Sigmoid colon (tissue), 4 donors: Measurements from ENCODE around the gene SLC36A4.

Experiments
- POLR2AphosphoS5 ChIP-seq, 4 donors: sonication (generic); formaldehyde crosslinking; IDR thresholded peaks; one replicate each; pipeline ENCODE4 v1.6.1; 2017; ENCODE audit warnings: antibody characterized with exemption in 4 of 4
- TF ChIP-seq, protein P1 (sequence below), 4 experiments: fragments of 450-650 bp in 3 of 4; fragments of 200-600 bp in 1 of 4; IDR thresholded peaks; one replicate each; pipeline ENCODE4 v1.5.1; 2016 to 2019; ENCODE audit warnings: antibody characterized with exemption in 4 of 4, mild to moderate bottlenecking in 3 of 4, moderate library complexity in 2 of 4

- TF ChIP-seq, protein P1, sequence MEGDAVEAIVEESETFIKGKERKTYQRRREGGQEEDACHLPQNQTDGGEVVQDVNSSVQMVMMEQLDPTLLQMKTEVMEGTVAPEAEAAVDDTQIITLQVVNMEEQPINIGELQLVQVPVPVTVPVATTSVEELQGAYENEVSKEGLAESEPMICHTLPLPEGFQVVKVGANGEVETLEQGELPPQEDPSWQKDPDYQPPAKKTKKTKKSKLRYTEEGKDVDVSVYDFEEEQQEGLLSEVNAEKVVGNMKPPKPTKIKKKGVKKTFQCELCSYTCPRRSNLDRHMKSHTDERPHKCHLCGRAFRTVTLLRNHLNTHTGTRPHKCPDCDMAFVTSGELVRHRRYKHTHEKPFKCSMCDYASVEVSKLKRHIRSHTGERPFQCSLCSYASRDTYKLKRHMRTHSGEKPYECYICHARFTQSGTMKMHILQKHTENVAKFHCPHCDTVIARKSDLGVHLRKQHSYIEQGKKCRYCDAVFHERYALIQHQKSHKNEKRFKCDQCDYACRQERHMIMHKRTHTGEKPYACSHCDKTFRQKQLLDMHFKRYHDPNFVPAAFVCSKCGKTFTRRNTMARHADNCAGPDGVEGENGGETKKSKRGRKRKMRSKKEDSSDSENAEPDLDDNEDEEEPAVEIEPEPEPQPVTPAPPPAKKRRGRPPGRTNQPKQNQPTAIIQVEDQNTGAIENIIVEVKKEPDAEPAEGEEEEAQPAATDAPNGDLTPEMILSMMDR (IDR thresholded peaks at IDR 0.05) = no peak
- TF ChIP-seq POLR2AphosphoS5 (IDR thresholded peaks at IDR 0.05) = no peak
Measured at GRCh38 chr11:93117565-93117964, 80.2 kb downstream of the SLC36A4 start.
